ENCODE measurements around the gene DMKN.
A peak's percentile ranks its signal among the peaks of the same experiment; 100 is the strongest.

Gene DMKN

DNA sequence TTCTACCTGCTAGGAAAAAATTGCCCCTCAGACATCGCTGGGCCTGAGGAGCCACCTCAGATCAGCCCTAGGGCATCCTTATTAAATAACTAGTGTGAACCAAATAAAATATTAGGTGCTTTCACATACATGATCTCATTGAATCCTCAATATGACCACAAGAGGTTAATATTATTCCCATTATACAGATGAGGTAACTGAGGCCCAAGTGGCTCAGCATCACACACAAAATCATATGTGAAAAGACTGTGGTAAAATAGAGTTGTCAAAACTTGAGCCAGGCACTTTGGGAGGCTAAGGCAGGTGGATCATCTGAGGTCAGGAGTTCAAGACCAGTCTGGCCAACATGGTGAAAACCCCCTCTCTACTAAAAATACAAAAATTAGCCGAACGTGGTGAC lies 2.9 kb upstream of the DMKN start:
- no peak for DNase-seq (ENCODE audit: low spot score)
- TF ChIP-seq, protein P1, sequence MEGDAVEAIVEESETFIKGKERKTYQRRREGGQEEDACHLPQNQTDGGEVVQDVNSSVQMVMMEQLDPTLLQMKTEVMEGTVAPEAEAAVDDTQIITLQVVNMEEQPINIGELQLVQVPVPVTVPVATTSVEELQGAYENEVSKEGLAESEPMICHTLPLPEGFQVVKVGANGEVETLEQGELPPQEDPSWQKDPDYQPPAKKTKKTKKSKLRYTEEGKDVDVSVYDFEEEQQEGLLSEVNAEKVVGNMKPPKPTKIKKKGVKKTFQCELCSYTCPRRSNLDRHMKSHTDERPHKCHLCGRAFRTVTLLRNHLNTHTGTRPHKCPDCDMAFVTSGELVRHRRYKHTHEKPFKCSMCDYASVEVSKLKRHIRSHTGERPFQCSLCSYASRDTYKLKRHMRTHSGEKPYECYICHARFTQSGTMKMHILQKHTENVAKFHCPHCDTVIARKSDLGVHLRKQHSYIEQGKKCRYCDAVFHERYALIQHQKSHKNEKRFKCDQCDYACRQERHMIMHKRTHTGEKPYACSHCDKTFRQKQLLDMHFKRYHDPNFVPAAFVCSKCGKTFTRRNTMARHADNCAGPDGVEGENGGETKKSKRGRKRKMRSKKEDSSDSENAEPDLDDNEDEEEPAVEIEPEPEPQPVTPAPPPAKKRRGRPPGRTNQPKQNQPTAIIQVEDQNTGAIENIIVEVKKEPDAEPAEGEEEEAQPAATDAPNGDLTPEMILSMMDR (IDR thresholded peaks at IDR 0.05; ENCODE audit: borderline replicate concordance, control extremely low read depth, extremely low read depth, insufficient read depth, missing control alignments), result no peak
- in situ Hi-C loops (cut with MboI; ENCODE audit: low sequenced_read_pairs, unreplicated experiment), result no loop called here

DNA sequence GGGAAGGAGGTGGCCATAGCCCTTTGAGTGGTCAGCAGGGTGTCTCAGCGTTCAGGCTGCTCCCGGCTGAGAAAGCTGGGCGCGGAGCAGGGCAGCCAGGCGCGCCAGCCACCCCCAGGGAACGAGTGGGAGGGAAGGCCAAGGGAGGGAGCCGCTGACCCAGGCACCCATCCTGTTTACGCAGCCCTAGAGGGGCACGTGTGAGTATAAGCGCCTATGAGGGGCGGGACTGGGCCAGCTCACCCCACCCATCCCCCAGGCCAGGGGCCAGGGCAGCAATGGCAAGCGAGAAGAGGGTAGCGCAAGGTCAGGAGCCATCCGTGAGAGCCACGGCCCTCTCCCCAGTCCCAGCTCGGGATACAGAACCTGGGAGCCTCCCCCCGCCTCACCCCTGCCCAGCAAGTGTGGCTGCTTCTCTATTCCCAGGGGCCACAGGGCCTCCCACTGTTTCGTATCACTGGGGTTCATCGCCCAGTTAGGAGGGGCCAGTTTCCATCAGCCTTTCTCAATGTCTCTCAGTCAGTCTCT lies 897 bp upstream of the DMKN start:
- in situ Hi-C loops (cut with MboI; ENCODE audit: low sequenced_read_pairs, unreplicated experiment), result no loop called here
- DNase-seq (ENCODE audit: low spot score), result no peak
- TF ChIP-seq, protein P1 (IDR thresholded peaks at IDR 0.05; ENCODE audit: borderline replicate concordance, control extremely low read depth, extremely low read depth, insufficient read depth, missing control alignments), result no peak

DNA sequence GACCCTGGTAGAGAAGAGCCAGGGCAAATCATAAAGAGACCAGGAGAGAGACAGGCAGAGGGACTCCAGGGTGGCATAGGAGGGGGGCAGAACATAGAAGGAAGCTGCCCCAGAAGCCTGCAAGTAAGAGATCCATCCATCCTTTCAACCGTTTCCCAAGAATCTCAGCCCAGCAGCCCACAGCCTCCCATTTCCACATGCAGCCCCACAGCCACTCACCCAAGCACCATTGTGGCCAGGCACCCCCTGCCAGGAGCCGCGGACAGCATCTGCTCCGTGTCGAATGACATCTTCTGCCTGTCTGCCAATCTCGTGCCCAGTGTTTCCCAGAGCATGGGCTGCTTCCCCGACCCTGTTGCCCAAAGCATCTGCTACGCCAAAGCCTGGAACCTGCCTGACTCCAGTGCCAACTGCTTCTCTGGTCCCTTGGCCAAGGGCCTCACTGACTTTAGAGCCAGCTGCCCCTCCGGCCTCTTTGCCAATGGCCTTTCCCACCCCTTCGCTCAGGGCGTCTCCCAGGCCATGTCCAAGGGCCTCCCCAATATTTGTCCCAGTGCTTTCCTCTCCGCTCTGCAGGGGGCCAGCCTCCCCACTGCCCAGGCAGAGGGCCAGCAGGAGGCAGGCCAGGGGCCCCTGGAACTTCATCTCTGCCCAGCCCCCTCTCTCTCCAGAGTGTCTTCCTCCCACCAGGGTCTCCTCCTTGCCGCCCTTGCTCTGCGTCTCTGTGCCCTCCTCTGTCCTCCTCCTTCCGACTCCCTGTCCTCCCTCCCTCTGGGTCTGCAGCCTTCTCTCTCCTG lies 420 bp downstream of the DMKN start:
- in situ Hi-C loops (cut with MboI; ENCODE audit: low sequenced_read_pairs, unreplicated experiment), result no loop called here
- TF ChIP-seq, protein P1 (IDR thresholded peaks at IDR 0.05; ENCODE audit: borderline replicate concordance, control extremely low read depth, extremely low read depth, insufficient read depth, missing control alignments), result no peak
- DNase-seq (ENCODE audit: low spot score), result no peak

DNA sequence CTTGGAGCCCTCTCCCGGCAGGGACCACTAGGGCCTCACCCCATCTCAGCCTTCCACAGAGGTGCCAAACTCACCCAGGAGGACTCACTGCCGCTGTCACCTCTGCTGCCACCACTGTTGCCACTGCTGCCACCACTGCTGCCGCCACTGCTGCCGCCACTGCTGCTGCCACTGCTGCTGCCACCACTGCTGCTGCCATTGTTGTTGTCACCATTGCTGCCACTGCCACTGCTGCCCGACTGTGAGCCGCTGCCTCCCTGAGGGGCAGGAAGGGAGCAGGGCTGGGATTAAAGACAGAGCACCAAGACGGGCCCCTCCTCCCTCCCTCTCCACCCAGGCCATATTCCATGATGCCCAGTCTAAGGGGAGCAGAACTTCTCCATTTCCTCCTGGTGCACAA lies 2.1 kb downstream of the DMKN start:
- TF ChIP-seq, protein P1 (IDR thresholded peaks at IDR 0.05; ENCODE audit: borderline replicate concordance, control extremely low read depth, extremely low read depth, insufficient read depth, missing control alignments), result no peak
- in situ Hi-C loops (cut with MboI; ENCODE audit: low sequenced_read_pairs, unreplicated experiment), result no loop called here
- no peak for DNase-seq (ENCODE audit: low spot score)

DNA sequence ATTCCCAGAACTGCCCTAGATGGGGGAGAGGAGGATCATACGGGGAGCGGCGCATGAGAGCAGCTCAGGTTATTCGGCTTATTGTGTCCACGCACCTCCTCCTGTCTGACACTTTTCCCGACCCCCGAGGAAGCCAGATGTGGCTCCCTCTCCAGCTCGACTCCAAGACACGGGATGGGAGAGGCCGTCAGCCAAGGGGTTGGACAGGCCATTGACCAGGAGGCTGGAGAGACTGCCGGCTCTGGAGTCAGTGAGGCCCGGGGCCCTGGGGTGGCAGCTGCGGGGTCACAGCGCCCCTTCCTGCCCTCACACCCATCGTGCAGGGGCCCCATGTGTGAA lies 2.9 kb downstream of the DMKN start:
- no peak for DNase-seq (ENCODE audit: low spot score)
- in situ Hi-C loops (cut with MboI; ENCODE audit: low sequenced_read_pairs, unreplicated experiment), result no loop called here
- TF ChIP-seq, protein P1 (IDR thresholded peaks at IDR 0.05; ENCODE audit: borderline replicate concordance, control extremely low read depth, extremely low read depth, insufficient read depth, missing control alignments), result no peak

DNA sequence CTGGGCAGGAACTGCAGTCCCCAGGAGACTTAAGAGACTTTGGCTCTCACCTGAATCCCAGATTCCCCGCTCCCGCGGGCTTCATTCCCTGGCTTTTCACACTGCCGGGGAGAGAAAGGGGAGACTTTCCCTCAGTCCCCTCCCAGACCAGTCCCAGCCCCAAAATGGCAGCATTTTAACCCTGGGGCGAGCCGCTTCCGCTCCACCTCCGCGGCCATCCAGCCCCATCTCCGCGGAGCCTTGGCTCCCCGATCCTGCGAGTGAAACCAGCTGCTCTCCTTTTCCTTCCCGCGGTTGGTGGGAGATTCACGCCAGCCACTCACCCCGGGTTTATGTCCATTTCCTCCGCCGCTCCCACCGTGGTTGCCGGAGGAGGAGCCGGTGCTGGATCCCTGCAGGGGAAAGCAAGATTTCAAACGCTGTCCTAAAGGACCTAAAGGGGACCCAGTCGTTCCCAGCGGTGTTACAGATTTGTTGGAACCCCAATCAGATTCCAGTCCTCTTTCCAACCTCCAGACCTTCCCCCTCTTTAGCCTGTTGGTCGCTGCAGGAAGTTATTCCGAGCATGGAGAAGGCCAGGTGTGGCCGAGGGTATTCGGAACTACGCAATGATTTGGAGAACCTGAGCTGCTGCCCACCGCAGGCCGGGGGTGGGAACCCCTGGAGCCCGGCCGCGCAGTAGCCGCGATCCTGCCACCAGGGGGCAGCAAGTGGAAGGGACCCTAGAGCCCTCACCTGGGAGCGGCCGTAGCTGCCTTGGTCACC lies 3.4 kb downstream of the DMKN start:
- TF ChIP-seq, protein P1 (IDR thresholded peaks at IDR 0.05; ENCODE audit: borderline replicate concordance, control extremely low read depth, extremely low read depth, insufficient read depth, missing control alignments), result peak; percentile 96
- in situ Hi-C loops (cut with MboI; ENCODE audit: low sequenced_read_pairs, unreplicated experiment), result no loop called here
- peak; percentile 94 for DNase-seq (ENCODE audit: low spot score)

Measured in GM13976 (cell line).